Breast epithelium (tissue), 4 donors: Measurements from ENCODE around the gene MFN2. TPM values are rescaled to one million over a fixed set of nuclear protein-coding genes. Genes with fewer than 3 reads are reported as not detected.

Source experiments
- DNase-seq, 2 donors: peaks; one replicate each; pipeline ENCODE4 v3.0.0-alpha.2; 2019; ENCODE audit warnings: low spot score in 2 of 2
- H3K27ac ChIP-seq, 2 donors: fragments of 200-600 bp; sonication (generic) in 1 of 2; one replicate each; pipeline ENCODE4 v1.5.1; 2016 to 2019; ENCODE audit warnings: mild to moderate bottlenecking in 1 of 2
- H3K27me3 ChIP-seq, 2 donors: fragments of 200-600 bp; sonication (generic) in 1 of 2; one replicate each; pipeline versions ENCODE4 v1.5.1 to v1.6.0; 2017 to 2019; ENCODE audit warnings: control low read depth in 1 of 2, mild to moderate bottlenecking in 1 of 2
- H3K36me3 ChIP-seq: fragments of 200-600 bp; one replicate; pipeline ENCODE4 v1.5.1; 2019
- H3K4me1 ChIP-seq, 2 donors: fragments of 200-600 bp; sonication (generic); one replicate each; pipeline ENCODE4 v1.5.1; 2016 to 2019; ENCODE audit warnings: control low read depth in 1 of 2
- H3K4me3 ChIP-seq, 3 donors: fragments of 200-600 bp; sonication (generic); 1 replicate in 2 of 3; 2 replicates in 1 of 3; pipeline ENCODE4 v1.5.1; 2016 to 2019; ENCODE audit warnings: mild to moderate bottlenecking in 3 of 3, moderate library complexity in 2 of 3
- H3K9me3 ChIP-seq, 2 donors: fragments of 200-600 bp; sonication (generic) in 1 of 2; one replicate each; pipeline ENCODE4 v1.5.1; 2016 to 2019; ENCODE audit warnings: control low read depth in 1 of 2
- POLR2A ChIP-seq: fragments of 450-650 bp; IDR thresholded peaks from one replicate; pipeline ENCODE4 v1.6.1; 2016; ENCODE audit warnings: antibody characterized with exemption, mild to moderate bottlenecking, moderate library complexity
- POLR2AphosphoS5 ChIP-seq, 3 donors: sonication (generic); formaldehyde crosslinking; IDR thresholded peaks; one replicate each; pipeline ENCODE4 v1.6.1; 2017; ENCODE audit warnings: antibody characterized with exemption in 3 of 3
- intact Hi-C: fragments of 100-400 bp; cut with DNase I; formaldehyde crosslinking; loops from one replicate; pipeline ENCODE4 v1.15.1; 2023; ENCODE audit warnings: low total_unique reads
- total RNA-seq, 3 donors: library from RNA; depleted of rRNA; stranded (reverse); fragments of >200 nt; gene quantifications; one replicate each; pipeline ENCODE4 v1.1.0, GENCODE V29; 2016
- TF ChIP-seq, protein P1 (sequence below), 3 donors: fragments of 450-650 bp; IDR thresholded peaks; one replicate each; pipeline ENCODE4 v1.5.1; 2016 to 2017; ENCODE audit warnings: antibody characterized with exemption in 3 of 3, mild to moderate bottlenecking in 3 of 3, moderate library complexity in 3 of 3

The MFN2 gene
- total RNA-seq, 3 donors from 2014 or later, result 51.4 to 64.9 (median 62.1) TPM

DNA sequence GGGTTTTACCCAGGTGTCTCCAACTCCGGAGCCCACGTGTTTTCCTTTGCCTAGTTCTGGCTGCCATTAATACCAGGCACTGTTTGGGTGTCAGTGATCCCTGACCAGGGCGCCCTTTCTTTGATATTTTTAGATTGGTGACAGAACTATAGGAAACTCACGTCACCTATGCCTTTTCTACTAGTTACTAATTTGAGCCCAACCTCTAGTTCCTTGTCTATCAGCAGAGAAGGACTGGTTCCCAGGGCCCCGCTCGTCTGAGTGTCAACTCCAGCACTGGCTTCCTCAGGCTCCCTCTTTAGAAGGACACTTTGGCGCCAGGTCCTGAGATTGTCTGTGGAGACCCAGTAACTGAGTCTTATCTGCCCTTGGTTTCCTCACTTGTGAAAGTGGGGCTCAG lies 9.4 kb downstream of the MFN2 start:
- intact Hi-C loops, result no loop called here
- peak overlapping the region; percentile 29 to 59 for H3K27ac ChIP-seq

GRCh38 chr1:11990303-11991032 lies 10.2 kb downstream of the MFN2 start:
- no peak for DNase-seq
- Histone ChIP-seq H3K4me1 (no peaks in the 10 kb centered on the region), H3K9me3 (no peaks in the 10 kb centered on the region), H3K27me3 (no peaks in the 10 kb centered on the region), H3K36me3 (peaks cover 4% of the 10 kb centered on the region), H3K4me3 (no peak overlapping the region), H3K27ac (peak overlapping the region; percentile 29 to 59)
- intact Hi-C loops, result no loop called here
- TF ChIP-seq, protein P1, sequence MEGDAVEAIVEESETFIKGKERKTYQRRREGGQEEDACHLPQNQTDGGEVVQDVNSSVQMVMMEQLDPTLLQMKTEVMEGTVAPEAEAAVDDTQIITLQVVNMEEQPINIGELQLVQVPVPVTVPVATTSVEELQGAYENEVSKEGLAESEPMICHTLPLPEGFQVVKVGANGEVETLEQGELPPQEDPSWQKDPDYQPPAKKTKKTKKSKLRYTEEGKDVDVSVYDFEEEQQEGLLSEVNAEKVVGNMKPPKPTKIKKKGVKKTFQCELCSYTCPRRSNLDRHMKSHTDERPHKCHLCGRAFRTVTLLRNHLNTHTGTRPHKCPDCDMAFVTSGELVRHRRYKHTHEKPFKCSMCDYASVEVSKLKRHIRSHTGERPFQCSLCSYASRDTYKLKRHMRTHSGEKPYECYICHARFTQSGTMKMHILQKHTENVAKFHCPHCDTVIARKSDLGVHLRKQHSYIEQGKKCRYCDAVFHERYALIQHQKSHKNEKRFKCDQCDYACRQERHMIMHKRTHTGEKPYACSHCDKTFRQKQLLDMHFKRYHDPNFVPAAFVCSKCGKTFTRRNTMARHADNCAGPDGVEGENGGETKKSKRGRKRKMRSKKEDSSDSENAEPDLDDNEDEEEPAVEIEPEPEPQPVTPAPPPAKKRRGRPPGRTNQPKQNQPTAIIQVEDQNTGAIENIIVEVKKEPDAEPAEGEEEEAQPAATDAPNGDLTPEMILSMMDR (IDR thresholded peaks at IDR 0.05), result no peak
- TF ChIP-seq POLR2A, result no peak
- TF ChIP-seq POLR2AphosphoS5 (IDR thresholded peaks at IDR 0.05), result peak in 1 of 3 donors; percentile 1

More for the DNA sequence above, 9.4 kb downstream of the MFN2 start:
- Histone ChIP-seq H3K27me3 (no peaks in the 10 kb centered on the region), H3K9me3 (no peaks in the 10 kb centered on the region), H3K4me1 (no peaks in the 10 kb centered on the region), H3K36me3 (peaks cover 4% of the 10 kb centered on the region), H3K4me3 (no peak overlapping the region)
- TF ChIP-seq, protein P1 (IDR thresholded peaks at IDR 0.05), result no peak
- TF ChIP-seq POLR2AphosphoS5 (IDR thresholded peaks at IDR 0.05) (no peak), POLR2A (no peak)
- DNase-seq, result no peak

GRCh38 chr1:11991969-11992676 lies 11.9 kb downstream of the MFN2 start:
- intact Hi-C loops, result no loop called here
- no peaks in the 10 kb centered on the region for H3K9me3 ChIP-seq
- DNase-seq, result no peak
- no peaks in the 10 kb centered on the region for H3K4me1 ChIP-seq
- H3K36me3 ChIP-seq, result peaks cover 4% of the 10 kb centered on the region
- TF ChIP-seq POLR2AphosphoS5 (IDR thresholded peaks at IDR 0.05) (no peak), POLR2A (no peak)
- TF ChIP-seq, protein P1 (IDR thresholded peaks at IDR 0.05), result no peak
- no peak overlapping the region for H3K4me3 ChIP-seq
- H3K27me3 ChIP-seq, result no peaks in the 10 kb centered on the region
- peak overlapping the region in 1 of 2 donors; percentile 48 for H3K27ac ChIP-seq

DNA sequence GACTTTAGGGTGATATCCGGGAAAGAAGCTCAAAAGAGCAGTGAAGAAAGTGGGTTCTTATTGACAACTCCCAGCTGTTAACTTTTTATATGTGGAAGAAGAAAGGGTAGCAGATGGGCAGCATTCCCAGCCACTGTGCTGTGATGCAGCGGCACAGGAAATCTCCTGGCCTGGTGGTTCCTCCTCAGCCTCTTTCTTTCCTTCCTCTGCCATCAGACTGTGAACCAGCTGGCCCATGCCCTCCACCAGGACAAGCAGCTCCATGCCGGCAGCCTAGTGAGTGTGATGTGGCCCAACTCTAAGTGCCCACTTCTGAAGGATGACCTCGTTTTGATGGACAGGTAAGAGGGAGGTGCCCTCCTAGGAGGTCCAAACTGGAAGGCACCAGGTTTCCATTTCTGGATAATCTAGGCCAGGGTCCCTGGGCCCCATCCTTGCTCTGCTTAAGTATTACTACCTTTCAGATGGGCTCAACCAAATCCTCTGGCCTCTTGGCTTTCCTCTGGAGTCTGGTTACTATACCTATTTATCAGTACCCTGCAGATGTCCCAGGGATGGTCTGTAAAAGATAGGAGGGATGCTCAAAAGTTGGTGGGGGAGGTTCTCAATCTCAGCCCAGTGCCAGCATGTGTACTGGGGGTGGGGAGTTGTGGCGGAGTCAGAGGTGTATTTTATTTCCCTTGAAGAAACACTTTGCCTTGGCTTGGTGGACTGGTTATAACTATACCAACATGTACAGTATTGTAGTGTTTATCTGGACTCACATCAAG lies 17.0 kb downstream of the MFN2 start:
- no peaks in the 10 kb centered on the region for H3K4me1 ChIP-seq
- H3K9me3 ChIP-seq, result no peaks in the 10 kb centered on the region
- peaks cover 9% of the 10 kb centered on the region for H3K36me3 ChIP-seq
- H3K27ac ChIP-seq, result no peak overlapping the region
- no peak for DNase-seq
- TF ChIP-seq, protein P1 (IDR thresholded peaks at IDR 0.05), result no peak
- TF ChIP-seq POLR2AphosphoS5 (IDR thresholded peaks at IDR 0.05) (no peak), POLR2A (no peak)
- H3K27me3 ChIP-seq, result no peaks in the 10 kb centered on the region
- no peak overlapping the region for H3K4me3 ChIP-seq
- intact Hi-C loops, result no loop called here
